Naive thymus-derived CD4-positive, alpha-beta T cell (primary cell): Measurements from ENCODE around the gene CLDN18. TPM values are rescaled to one million over a fixed set of nuclear protein-coding genes. Genes with fewer than 3 reads are reported as not detected.

ENCODE experiments used
- ATAC-seq: fragments of 150-1000 bp; cut with Tn5 transposase; 2 replicates; pipeline ENCODE4 v1.10.0; 2021; ENCODE audit warnings: mild to moderate bottlenecking, moderate library complexity
- CTCF ChIA-PET: fragments of 350-600 bp; sonication (Branson Sonifier 250); formaldehyde crosslinking; loops from one replicate; lab custom pipeline; 2021; ENCODE audit warnings: antibody characterized with exemption; lab: Charles Lee
- POLR2A ChIA-PET: fragments of 350-600 bp; sonication (Branson Sonifier 250); formaldehyde crosslinking; loops from one replicate; lab custom pipeline; 2021; ENCODE audit warnings: antibody characterized with exemption, inconsistent platforms; lab: Charles Lee
- DNase-seq, 9 donors: peaks; one replicate each; pipeline versions ENCODE4 v3.0.0 to v3.0.0-alpha.2; 2020 to 2022; ENCODE audit warnings: mixed read lengths in 1 of 9
- H3K27ac ChIP-seq: one replicate; pipeline ENCODE4 v1.7.0; 2013; ENCODE audit warnings: mild to moderate bottlenecking, low read depth, low read length, moderate library complexity
- H3K27me3 ChIP-seq, 2 donors: one replicate each; pipeline ENCODE4 v1.7.0; 2013; ENCODE audit warnings: low read length in 2 of 2, mild to moderate bottlenecking in 2 of 2, moderate library complexity in 2 of 2; ENCODE audit not compliant: control insufficient read depth in 2 of 2, insufficient read depth in 2 of 2
- H3K36me3 ChIP-seq, 3 experiments: 1 replicate in 2 of 3; 2 replicates in 1 of 3; pipeline ENCODE4 v1.7.0; 2013; ENCODE audit warnings: low read length in 3 of 3, mild to moderate bottlenecking in 3 of 3, moderate library complexity in 1 of 3; ENCODE audit not compliant: insufficient read depth in 3 of 3, control insufficient read depth in 2 of 3
- H3K4me1 ChIP-seq, 2 donors: one replicate each; pipeline ENCODE4 v1.7.0; 2013; ENCODE audit warnings: low read length in 2 of 2, mild to moderate bottlenecking in 2 of 2, moderate library complexity in 1 of 2; ENCODE audit not compliant: control insufficient read depth in 2 of 2, insufficient read depth in 2 of 2
- H3K4me3 ChIP-seq: 2 replicates; pipeline ENCODE4 v1.7.0; 2013; ENCODE audit warnings: mild to moderate bottlenecking, low read length
- H3K9me3 ChIP-seq, 3 experiments: 1 replicate in 2 of 3; 2 replicates in 1 of 3; pipeline ENCODE4 v1.7.0; 2013; ENCODE audit warnings: low read length in 3 of 3; ENCODE audit not compliant: control insufficient read depth in 2 of 3
- H3K27ac Mint-ChIP-seq, 9 donors: one replicate each; pipeline ENCODE4 v1.8.0; 2020 to 2022; ENCODE audit warnings: mixed read lengths in 9 of 9, mild to moderate bottlenecking in 8 of 9, moderate library complexity in 5 of 9, inconsistent platforms in 2 of 9
- H3K27me3 Mint-ChIP-seq, 5 donors: one replicate each; pipeline ENCODE4 v1.8.0; 2021 to 2022; ENCODE audit warnings: mixed read lengths in 5 of 5, mild to moderate bottlenecking in 1 of 5
- H3K36me3 Mint-ChIP-seq, 5 donors: one replicate each; pipeline ENCODE4 v1.8.0; 2020 to 2022; ENCODE audit warnings: mixed read lengths in 5 of 5, mild to moderate bottlenecking in 3 of 5, inconsistent platforms in 1 of 5
- H3K4me1 Mint-ChIP-seq, 7 donors: one replicate each; pipeline ENCODE4 v1.8.0; 2020 to 2022; ENCODE audit warnings: mixed read lengths in 7 of 7, mild to moderate bottlenecking in 3 of 7, inconsistent platforms in 1 of 7
- H3K4me3 Mint-ChIP-seq, 10 donors: one replicate each; pipeline ENCODE4 v1.8.0; 2020 to 2022; ENCODE audit warnings: mild to moderate bottlenecking in 10 of 10, mixed read lengths in 10 of 10, moderate library complexity in 6 of 10, inconsistent platforms in 2 of 10
- H3K9me3 Mint-ChIP-seq, 11 donors: one replicate each; pipeline ENCODE4 v1.8.0; 2020 to 2022; ENCODE audit warnings: mixed read lengths in 11 of 11, mild to moderate bottlenecking in 4 of 11, inconsistent platforms in 1 of 11, moderate library complexity in 1 of 11
- intact Hi-C, 2 donors: fragments of 100-400 bp; cut with micrococcal nuclease; formaldehyde crosslinking; loops; one replicate each; pipeline ENCODE4 v1.15.1; 2023
- polyA plus RNA-seq, 2 donors: library from polyadenylated mRNA; unstranded; fragments of 300-500 nt; fragmentation: Illumina TruSeq; gene quantifications; one replicate each; pipeline ENCODE4 v1.2.3, GENCODE V29; 2021
- total RNA-seq, 6 experiments: library from RNA in 5 of 6; stranded (reverse) in 5 of 6; gene quantifications; 1 replicate in 5 of 6; 2 replicates in 1 of 6; pipeline ENCODE4 v1.2.3 and lab custom pipeline; 2021 to 2026

Gene CLDN18
- total and polyA plus RNA-seq, 7 experiments from 2014 or later: not detected

DNA sequence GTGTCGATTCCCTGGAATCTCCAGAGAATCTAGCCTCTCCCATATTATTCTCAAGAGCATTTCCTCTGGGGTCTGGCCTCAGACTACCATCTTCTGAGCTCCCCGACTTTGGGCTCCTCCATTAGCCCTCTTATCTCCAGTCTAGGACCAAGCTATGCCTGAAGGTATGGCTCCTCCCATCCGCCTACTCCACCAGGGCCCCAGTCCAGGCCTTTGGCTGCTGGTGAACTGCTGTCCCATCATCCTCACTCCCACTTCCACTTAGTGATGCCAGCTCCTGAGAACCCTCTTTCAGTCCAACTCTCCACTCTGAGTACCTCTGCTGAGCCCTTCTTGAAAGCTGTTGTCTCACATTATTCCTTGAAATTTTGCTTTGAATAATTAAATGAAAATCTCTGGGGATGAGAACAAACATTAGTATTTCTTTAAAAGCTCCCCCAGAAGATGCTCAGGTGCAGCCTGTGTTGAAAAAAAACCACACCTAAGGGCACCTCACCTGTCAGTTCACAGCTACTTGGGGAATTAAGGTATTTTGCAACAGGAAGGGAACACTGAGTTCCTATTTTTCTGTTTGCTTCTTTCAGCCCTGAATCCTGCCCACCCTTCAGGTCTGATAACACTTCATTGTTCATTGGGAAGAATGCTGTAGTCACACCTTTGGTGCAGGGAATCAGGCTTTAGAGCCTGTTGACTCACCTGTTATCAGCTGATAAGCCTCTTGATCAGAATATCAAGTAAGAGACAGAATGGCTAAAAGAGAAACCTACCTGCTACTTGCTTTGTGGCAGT, 9.5 kb downstream of the CLDN18 start:
- CTCF ChIA-PET: no interaction called here
- H3K36me3 Mint-ChIP-seq: no peaks in the 10 kb centered on the region

DNA sequence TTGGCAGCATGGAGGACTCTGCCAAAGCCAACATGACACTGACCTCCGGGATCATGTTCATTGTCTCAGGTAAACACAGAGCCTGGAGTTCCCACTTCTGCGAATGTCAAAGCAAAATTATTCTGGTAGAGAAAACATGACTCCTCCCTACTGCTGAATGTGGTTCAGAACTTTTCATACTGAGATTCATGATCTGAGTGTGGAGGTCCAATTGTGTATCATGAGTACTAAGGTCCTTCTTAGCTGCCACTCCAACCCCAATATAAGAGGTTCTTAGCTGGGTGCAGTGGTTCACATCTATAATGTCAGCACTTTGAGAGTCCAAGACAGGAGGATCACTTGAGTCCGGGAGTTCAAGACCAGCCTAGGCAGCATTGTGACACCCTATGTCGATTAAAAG, 13.8 kb downstream of the CLDN18 start:
- H3K27ac ChIP-seq: no peak overlapping the region
- H3K9me3 ChIP-seq: no peaks in the 10 kb centered on the region
- no peaks in the 10 kb centered on the region for H3K27me3 ChIP-seq
- DNase-seq (no peak), ATAC-seq (no peak)
- peaks cover 0 to 3% (median 0%) of the 10 kb centered on the region in 11 donors for H3K9me3 Mint-ChIP-seq
- no peaks in the 10 kb centered on the region for H3K4me1 Mint-ChIP-seq
- CTCF ChIA-PET: no interaction called here
- H3K4me3 Mint-ChIP-seq: no peak overlapping the region
- no peak overlapping the region for H3K27ac Mint-ChIP-seq
- intact Hi-C loops: no loop called here
- no peaks in the 10 kb centered on the region for H3K36me3 Mint-ChIP-seq
- POLR2A ChIA-PET: no interaction called here
- H3K27me3 Mint-ChIP-seq: peaks cover 3 to 12% (median 4%) of the 10 kb centered on the region in 5 donors
- H3K4me3 ChIP-seq: no peak overlapping the region
- H3K4me1 ChIP-seq: no peaks in the 10 kb centered on the region
- no peaks in the 10 kb centered on the region for H3K36me3 ChIP-seq

More for the DNA sequence above, 9.5 kb downstream of the CLDN18 start:
- ATAC-seq (no peak), DNase-seq (no peak)
- no peaks in the 10 kb centered on the region for H3K27me3 ChIP-seq
- H3K9me3 ChIP-seq: no peaks in the 10 kb centered on the region
- Mint-ChIP-seq H3K9me3 (peaks cover 0 to 4% (median 0%) of the 10 kb centered on the region in 11 donors), H3K4me3 (no peak overlapping the region), H3K4me1 (no peaks in the 10 kb centered on the region), H3K27me3 (no peaks in the 10 kb centered on the region), H3K27ac (no peak overlapping the region)
- POLR2A ChIA-PET: no interaction called here
- H3K36me3 ChIP-seq: no peaks in the 10 kb centered on the region
- intact Hi-C loops: no loop called here
- no peak overlapping the region for H3K27ac ChIP-seq
- no peak overlapping the region for H3K4me3 ChIP-seq
- no peaks in the 10 kb centered on the region for H3K4me1 ChIP-seq

- H3K27ac ChIP-seq: no peak overlapping the region
- H3K4me3 ChIP-seq: no peak overlapping the region
- H3K4me3 Mint-ChIP-seq: no peak overlapping the region
- H3K9me3 ChIP-seq: no peaks in the 10 kb centered on the region
- H3K9me3 Mint-ChIP-seq: peaks cover 0 to 4% (median 0%) of the 10 kb centered on the region in 11 donors
- ChIA-PET POLR2A (no interaction called here), CTCF (no interaction called here)
- no peak for DNase-seq
- no peaks in the 10 kb centered on the region for H3K36me3 Mint-ChIP-seq
- intact Hi-C loops: no loop called here
- H3K36me3 ChIP-seq: no peaks in the 10 kb centered on the region
- H3K4me1 Mint-ChIP-seq: no peaks in the 10 kb centered on the region
- no peaks in the 10 kb centered on the region for H3K4me1 ChIP-seq
- H3K27me3 ChIP-seq: no peaks in the 10 kb centered on the region
- H3K27ac Mint-ChIP-seq: no peak overlapping the region
- no peak for ATAC-seq
- H3K27me3 Mint-ChIP-seq: peaks cover 3 to 12% (median 4%) of the 10 kb centered on the region in 5 donors
These were observed 15.6 kb downstream of the CLDN18 start for GRCh38 chr3:138025553-138025952.

- ChIA-PET CTCF (no interaction called here), POLR2A (no interaction called here)
- Histone ChIP-seq H3K27me3 (no peaks in the 10 kb centered on the region), H3K27ac (no peak overlapping the region), H3K36me3 (no peaks in the 10 kb centered on the region), H3K4me1 (no peaks in the 10 kb centered on the region), H3K9me3 (no peaks in the 10 kb centered on the region), H3K4me3 (no peak overlapping the region)
- no peaks in the 10 kb centered on the region for H3K36me3 Mint-ChIP-seq
- H3K4me1 Mint-ChIP-seq: peaks cover 0 to 1% (median 0%) of the 10 kb centered on the region in 7 donors
- no peak overlapping the region for H3K27ac Mint-ChIP-seq
- no peak for ATAC-seq
- peaks cover 3 to 13% (median 11%) of the 10 kb centered on the region in 5 donors for H3K27me3 Mint-ChIP-seq
- H3K9me3 Mint-ChIP-seq: peaks cover 0 to 4% (median 0%) of the 10 kb centered on the region in 11 donors
- H3K4me3 Mint-ChIP-seq: no peak overlapping the region
- no peak for DNase-seq
- intact Hi-C loops: no loop called here
These were observed 17.9 kb downstream of the CLDN18 start for GRCh38 chr3:138027821-138028220.

DNA sequence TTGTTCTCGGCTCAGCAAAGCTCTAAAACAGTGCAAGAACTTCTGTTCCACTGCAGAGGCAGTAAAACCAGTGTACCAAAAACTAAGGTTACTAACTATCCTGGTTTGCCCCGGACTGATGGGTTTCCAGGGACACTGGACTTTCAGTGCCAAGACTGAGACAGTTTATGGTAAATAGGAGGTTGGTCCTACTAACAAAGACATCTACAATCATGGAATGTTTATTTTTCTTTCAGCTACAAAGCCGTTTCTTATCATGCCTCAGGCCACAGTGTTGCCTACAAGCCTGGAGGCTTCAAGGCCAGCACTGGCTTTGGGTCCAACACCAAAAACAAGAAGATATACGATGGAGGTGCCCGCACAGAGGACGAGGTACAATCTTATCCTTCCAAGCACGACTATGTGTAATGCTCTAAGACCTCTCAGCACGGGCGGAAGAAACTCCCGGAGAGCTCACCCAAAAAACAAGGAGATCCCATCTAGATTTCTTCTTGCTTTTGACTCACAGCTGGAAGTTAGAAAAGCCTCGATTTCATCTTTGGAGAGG, 20.8 kb downstream of the CLDN18 start:
- intact Hi-C loops: no loop called here
- H3K27ac ChIP-seq: no peak overlapping the region
- no peaks in the 10 kb centered on the region for H3K4me1 ChIP-seq
- peaks cover 0 to 1% (median 0%) of the 10 kb centered on the region in 7 donors for H3K4me1 Mint-ChIP-seq
- CTCF ChIA-PET: no interaction called here
- H3K9me3 Mint-ChIP-seq: peaks cover 0 to 3% (median 0%) of the 10 kb centered on the region in 11 donors
- H3K9me3 ChIP-seq: no peaks in the 10 kb centered on the region
- ATAC-seq (no peak), DNase-seq (no peak)
- POLR2A ChIA-PET: no interaction called here
- no peak overlapping the region for H3K27ac Mint-ChIP-seq
- H3K27me3 ChIP-seq: peaks cover 0 to 4% of the 10 kb centered on the region in 2 donors
- H3K4me3 Mint-ChIP-seq: no peak overlapping the region
- H3K36me3 ChIP-seq: no peaks in the 10 kb centered on the region
- no peak overlapping the region for H3K4me3 ChIP-seq
- no peaks in the 10 kb centered on the region for H3K36me3 Mint-ChIP-seq
- peaks cover 8 to 27% (median 15%) of the 10 kb centered on the region in 5 donors for H3K27me3 Mint-ChIP-seq

DNA sequence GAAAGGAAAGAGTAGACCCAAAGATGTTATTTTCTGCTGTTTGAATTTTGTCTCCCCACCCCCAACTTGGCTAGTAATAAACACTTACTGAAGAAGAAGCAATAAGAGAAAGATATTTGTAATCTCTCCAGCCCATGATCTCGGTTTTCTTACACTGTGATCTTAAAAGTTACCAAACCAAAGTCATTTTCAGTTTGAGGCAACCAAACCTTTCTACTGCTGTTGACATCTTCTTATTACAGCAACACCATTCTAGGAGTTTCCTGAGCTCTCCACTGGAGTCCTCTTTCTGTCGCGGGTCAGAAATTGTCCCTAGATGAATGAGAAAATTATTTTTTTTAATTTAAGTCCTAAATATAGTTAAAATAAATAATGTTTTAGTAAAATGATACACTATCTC, 21.6 kb downstream of the CLDN18 start:
- intact Hi-C loops: no loop called here
- no peak overlapping the region for H3K4me3 Mint-ChIP-seq
- Histone ChIP-seq H3K4me3 (no peak overlapping the region), H3K36me3 (no peaks in the 10 kb centered on the region), H3K27me3 (peaks cover 0 to 4% of the 10 kb centered on the region in 2 donors), H3K9me3 (no peaks in the 10 kb centered on the region), H3K27ac (no peak overlapping the region), H3K4me1 (no peaks in the 10 kb centered on the region)
- ChIA-PET CTCF (no interaction called here), POLR2A (no interaction called here)
- H3K36me3 Mint-ChIP-seq: no peaks in the 10 kb centered on the region
- H3K9me3 Mint-ChIP-seq: peaks cover 0 to 2% (median 0%) of the 10 kb centered on the region in 11 donors
- peaks cover 6 to 24% (median 12%) of the 10 kb centered on the region in 5 donors for H3K27me3 Mint-ChIP-seq
- H3K4me1 Mint-ChIP-seq: peaks cover 0 to 1% (median 0%) of the 10 kb centered on the region in 7 donors
- no peak for DNase-seq
- no peak for ATAC-seq
- no peak overlapping the region for H3K27ac Mint-ChIP-seq
